Panc1 (cell line): ENCODE results near the gene FTO. TPM values are rescaled to one million over a fixed set of nuclear protein-coding genes. Genes with fewer than 3 reads are reported as not detected.

Source experiments
- ATAC-seq: fragments of 200-7000 bp; cut with Tn5 transposase; 2 replicates; pipeline ENCODE4 v1.9.1; 2020; ENCODE audit warnings: mild to moderate bottlenecking, moderate library complexity
- BruUV-seq: library from RNA; stranded (reverse); fragments of 400-500 nt; replicated peaks from 2 replicates; lab custom pipeline; 2021; lab: Mats Ljungman, UMichigan
- CTCF ChIA-PET: fragments of 300-600 bp; sonication (Branson Sonifier 250); formaldehyde crosslinking; loops from one replicate; lab custom pipeline; 2022; ENCODE audit warnings: antibody characterized with exemption; lab: Charles Lee
- POLR2A ChIA-PET: fragments of 300-600 bp; sonication (Branson Sonifier 250); formaldehyde crosslinking; loops from one replicate; lab custom pipeline; 2022; ENCODE audit warnings: antibody characterized with exemption; lab: Charles Lee
- DNase-seq: peaks from one replicate; pipeline ENCODE4 v3.0.0-alpha.2; 2010; ENCODE audit warnings: low read depth, low spot score
- H3K27ac ChIP-seq: 2 replicates; pipeline ENCODE4 v1.5.1; 2011; ENCODE audit warnings: mild to moderate bottlenecking, low read length, inconsistent platforms
- H3K27me3 ChIP-seq: fragments of 200-500 bp; sonication (Bioruptor generic); 2 replicates; pipeline ENCODE4 v1.6.0; 2014; ENCODE audit warnings: low read length, inconsistent platforms; ENCODE audit not compliant: control insufficient read depth, insufficient read depth
- H3K36me3 ChIP-seq: fragments of 200-500 bp; sonication (Bioruptor generic); 2 replicates; pipeline ENCODE4 v1.5.1; 2014; ENCODE audit warnings: inconsistent platforms, mild to moderate bottlenecking, low read length, moderate library complexity; ENCODE audit not compliant: control insufficient read depth, insufficient read depth
- H3K4me1 ChIP-seq: 2 replicates; pipeline ENCODE4 v1.5.1; 2011; ENCODE audit warnings: inconsistent platforms, mild to moderate bottlenecking, low read length, moderate library complexity; ENCODE audit not compliant: control insufficient read depth, insufficient read depth
- H3K4me3 ChIP-seq, 2 experiments: 2 replicates each; pipeline ENCODE4 v1.5.1; 2011 to 2012; ENCODE audit warnings: low read depth in 2 of 2, low read length in 2 of 2, mild to moderate bottlenecking in 2 of 2, inconsistent platforms in 1 of 2, moderate library complexity in 1 of 2
- H3K9me3 ChIP-seq: fragments of 200-500 bp; sonication (Bioruptor generic); 2 replicates; pipeline ENCODE4 v1.5.1; 2014; ENCODE audit warnings: low read depth, mild to moderate bottlenecking, inconsistent platforms, low read length, moderate library complexity; ENCODE audit not compliant: control insufficient read depth, insufficient read depth
- CTCF ChIP-seq: fragments of 450-650 bp; IDR thresholded peaks from 2 replicates; pipeline ENCODE4 v1.5.1; 2017; ENCODE audit warnings: mild to moderate bottlenecking
- POLR2AphosphoS5 ChIP-seq: IDR thresholded peaks from 2 replicates; pipeline ENCODE4 v1.6.1; 2012; ENCODE audit warnings: mild to moderate bottlenecking, low read depth, low read length, moderate library complexity
- REST ChIP-seq, 2 experiments: IDR thresholded peaks; 2 replicates each; pipeline ENCODE4 v1.6.1; 2011 to 2012; ENCODE audit warnings: low read depth in 2 of 2, control low read depth in 1 of 2, low read length in 1 of 2, mild to moderate bottlenecking in 1 of 2, moderate library complexity in 1 of 2; ENCODE audit not compliant: insufficient read depth in 1 of 2
- SIN3A ChIP-seq: IDR thresholded peaks from 2 replicates; pipeline ENCODE4 v1.6.1; 2012; ENCODE audit warnings: low read depth, mild to moderate bottlenecking, low read length, moderate library complexity, borderline replicate concordance; ENCODE audit not compliant: insufficient read depth
- TCF7L2 ChIP-seq: IDR thresholded peaks from 2 replicates; pipeline ENCODE4 v1.6.1; 2011; ENCODE audit warnings: mild to moderate bottlenecking, low read depth, low read length, inconsistent platforms
- in situ Hi-C: cut with HindIII; loops from 2 replicates; pipeline ENCODE4 v1.10.0; 2016; ENCODE audit warnings: low sequenced_read_pairs, low pct_unique_long_range_greater_than_20kb
- intact Hi-C: fragments of 100-400 bp; cut with micrococcal nuclease; formaldehyde crosslinking; loops from one replicate; pipeline ENCODE4 v1.10.0; 2022; ENCODE audit not compliant: unreplicated experiment
- total RNA-seq: library from RNA; stranded (reverse); gene quantifications from one replicate; pipeline ENCODE4 v1.2.1, GENCODE V29; 2021; ENCODE audit not compliant: unreplicated experiment

FTO gene
- total RNA-seq, 1 experiment from 2014 or later: 38.2 TPM

GRCh38 chr16:53837426-53837825, 133.5 kb downstream of the FTO start:
- intact Hi-C loops: no loop called here
- no peak for TF ChIP-seq POLR2AphosphoS5
- TF ChIP-seq SIN3A: no peak
- no peak for TF ChIP-seq CTCF
- BruUV-seq: no TSS peak
- Histone ChIP-seq H3K27ac (no peak overlapping the region), H3K36me3 (no peaks in the 10 kb centered on the region), H3K9me3 (no peaks in the 10 kb centered on the region), H3K27me3 (no peaks in the 10 kb centered on the region), H3K4me3 (no peak overlapping the region), H3K4me1 (no peaks in the 10 kb centered on the region)
- ChIA-PET POLR2A (interaction anchor here (0.7 kb wide), 1 partner anchor 21 kb away, joined by 5 read pairs; no protein-coding TSS in a partner anchor), CTCF (no interaction called here)
- ATAC-seq: no peak
- no peak for DNase-seq
- in situ Hi-C loops: no loop called here

- H3K27ac ChIP-seq: no peak overlapping the region
- BruUV-seq: no TSS peak
- TF ChIP-seq TCF7L2: no peak
- TF ChIP-seq POLR2AphosphoS5: no peak
- TF ChIP-seq REST (IDR thresholded peaks at IDR 0.05; ENCODE audit: insufficient read depth in 1 of 2, low read depth in 2 of 2, low read length in 1 of 2): no peak
- TF ChIP-seq CTCF: no peak
- no peak for TF ChIP-seq SIN3A
- ChIA-PET CTCF (no interaction called here), POLR2A (no interaction called here)
- H3K4me1 ChIP-seq: no peaks in the 10 kb centered on the region
- no peak overlapping the region for H3K4me3 ChIP-seq
- H3K9me3 ChIP-seq: no peaks in the 10 kb centered on the region
- in situ Hi-C loops (no loop called here), intact Hi-C loops (no loop called here)
- no peaks in the 10 kb centered on the region for H3K36me3 ChIP-seq
- DNase-seq (no peak), ATAC-seq (no peak)
- H3K27me3 ChIP-seq: no peaks in the 10 kb centered on the region
Observed at GRCh38 chr16:53839150-53839549, 135.2 kb downstream of the FTO start.
